Measurements from ENCODE around the gene NUDT9. TPM values are rescaled to one million over a fixed set of nuclear protein-coding genes. Genes with fewer than 3 reads are reported as not detected.
"Not testable (repeated sequence)": the region's sequence is repeated elsewhere in the genome, so short reads cannot be mapped to it uniquely, and the experiment has no call there.

NUDT9 gene
- total RNA-seq, 1 donor from 2014 or later: 18.0 TPM

GRCh38 chr4:87399148-87399547, 23.2 kb upstream of the NUDT9 start:
- Histone ChIP-seq H4K20me1 (ENCODE audit: low read depth) (no peaks in the 10 kb centered on the region), H3F3A (ENCODE audit: low read depth) (no peaks in the 10 kb centered on the region), H3K4me3 (no peak overlapping the region), H3K36me3 (no peaks in the 10 kb centered on the region), H3K79me2 (ENCODE audit: low read depth) (no peaks in the 10 kb centered on the region), H3K27me3 (no peaks in the 10 kb centered on the region), H3K4me1 (no peaks in the 10 kb centered on the region), H2AFZ (replicated peaks) (no peak overlapping the region), H3K4me2 (no peak overlapping the region), H3K9ac (no peak overlapping the region), H3K9me3 (ENCODE audit: low read depth) (no peaks in the 10 kb centered on the region), H3K27ac (no peak overlapping the region)
- TF ChIP-seq EZH2phosphoT487 (IDR thresholded peaks at IDR 0.05) (no peak), EZH2 (IDR thresholded peaks at IDR 0.05) (no peak), CTCF (IDR thresholded peaks at IDR 0.05) (no peak)
- Mint-ChIP-seq H3K27ac (no peak overlapping the region), H3K27me3 (ENCODE audit: insufficient read depth, low read depth) (peaks cover 6% of the 10 kb centered on the region), H3K4me3 (no peak overlapping the region), H3K4me1 (no peaks in the 10 kb centered on the region), H3K9me3 (peaks cover 6% of the 10 kb centered on the region), H3K36me3 (no peaks in the 10 kb centered on the region)
- peak; percentile 51 for DNase-seq (ENCODE audit: low spot score)

- H4K20me1 ChIP-seq (ENCODE audit: low read depth): no peaks in the 10 kb centered on the region
- DNase-seq (ENCODE audit: low spot score): no peak
- no peaks in the 10 kb centered on the region for H3K4me1 ChIP-seq
- no peak overlapping the region for H3K27ac ChIP-seq
- H3K9me3 ChIP-seq (ENCODE audit: low read depth): no peaks in the 10 kb centered on the region
- H3K27me3 ChIP-seq: no peaks in the 10 kb centered on the region
- Mint-ChIP-seq H3K36me3 (no peaks in the 10 kb centered on the region), H3K27ac (no peak overlapping the region), H3K9me3 (peaks cover 6% of the 10 kb centered on the region), H3K4me3 (no peak overlapping the region), H3K27me3 (ENCODE audit: insufficient read depth, low read depth) (peaks cover 5% of the 10 kb centered on the region), H3K4me1 (no peaks in the 10 kb centered on the region)
- no peaks in the 10 kb centered on the region for H3F3A ChIP-seq (ENCODE audit: low read depth)
- H3K4me3 ChIP-seq: no peak overlapping the region
- no peak overlapping the region for H3K9ac ChIP-seq
- TF ChIP-seq EZH2 (IDR thresholded peaks at IDR 0.05) (no peak), EZH2phosphoT487 (IDR thresholded peaks at IDR 0.05) (no peak), CTCF (IDR thresholded peaks at IDR 0.05) (no peak)
- H3K36me3 ChIP-seq: no peaks in the 10 kb centered on the region
- no peaks in the 10 kb centered on the region for H3K79me2 ChIP-seq (ENCODE audit: low read depth)
- H3K4me2 ChIP-seq: no peak overlapping the region
- H2AFZ ChIP-seq (replicated peaks): no peak overlapping the region
Observed at GRCh38 chr4:87399954-87400353, 22.4 kb upstream of the NUDT9 start.

- H3K9ac ChIP-seq; H3F3A ChIP-seq (ENCODE audit: low read depth); H3K9me3 Mint-ChIP-seq; H3K27ac ChIP-seq; H3K4me1 Mint-ChIP-seq; H3K27me3 ChIP-seq; H3K36me3 Mint-ChIP-seq; H3K27ac Mint-ChIP-seq; H3K4me3 ChIP-seq; H3K79me2 ChIP-seq (ENCODE audit: low read depth); H4K20me1 ChIP-seq (ENCODE audit: low read depth); H3K36me3 ChIP-seq; DNase-seq (ENCODE audit: low spot score); H3K4me1 ChIP-seq; H3K9me3 ChIP-seq (ENCODE audit: low read depth); H3K4me2 ChIP-seq; H3K4me3 Mint-ChIP-seq; H3K27me3 Mint-ChIP-seq (ENCODE audit: insufficient read depth, low read depth); H2AFZ ChIP-seq (replicated peaks): not testable (repeated sequence)
Observed at GRCh38 chr4:87403732-87404131, 18.6 kb upstream of the NUDT9 start.

GRCh38 chr4:87405211-87405820, 17.1 kb upstream of the NUDT9 start:
- H3K36me3 Mint-ChIP-seq: no peaks in the 10 kb centered on the region
- Histone ChIP-seq H3K79me2 (ENCODE audit: low read depth) (no peaks in the 10 kb centered on the region), H3K4me2 (no peak overlapping the region), H3K27me3 (no peaks in the 10 kb centered on the region), H2AFZ (replicated peaks) (no peak overlapping the region), H3F3A (ENCODE audit: low read depth) (no peaks in the 10 kb centered on the region), H3K36me3 (no peaks in the 10 kb centered on the region), H3K4me3 (no peak overlapping the region), H3K4me1 (peaks cover 7% of the 10 kb centered on the region), H3K9ac (no peak overlapping the region), H3K27ac (no peak overlapping the region), H3K9me3 (ENCODE audit: low read depth) (no peaks in the 10 kb centered on the region), H4K20me1 (ENCODE audit: low read depth) (no peaks in the 10 kb centered on the region)
- no peak for DNase-seq (ENCODE audit: low spot score)
- H3K27ac Mint-ChIP-seq: no peak overlapping the region
- H3K4me1 Mint-ChIP-seq: peaks cover 5% of the 10 kb centered on the region
- TF ChIP-seq CTCF (IDR thresholded peaks at IDR 0.05) (no peak), EZH2phosphoT487 (IDR thresholded peaks at IDR 0.05) (no peak), EZH2 (IDR thresholded peaks at IDR 0.05) (no peak)
- H3K9me3 Mint-ChIP-seq: peaks cover 6% of the 10 kb centered on the region
- no peaks in the 10 kb centered on the region for H3K27me3 Mint-ChIP-seq (ENCODE audit: insufficient read depth, low read depth)
- no peak overlapping the region for H3K4me3 Mint-ChIP-seq
